GM21447 (cell line): ENCODE results near the gene L1CAM.

Source experiments
- ATAC-seq: cut with Tn5 transposase; IDR thresholded peaks from one replicate; pipeline ENCODE4 v1.9.1; 2021; ENCODE audit not compliant: unreplicated experiment

L1CAM gene

DNA sequence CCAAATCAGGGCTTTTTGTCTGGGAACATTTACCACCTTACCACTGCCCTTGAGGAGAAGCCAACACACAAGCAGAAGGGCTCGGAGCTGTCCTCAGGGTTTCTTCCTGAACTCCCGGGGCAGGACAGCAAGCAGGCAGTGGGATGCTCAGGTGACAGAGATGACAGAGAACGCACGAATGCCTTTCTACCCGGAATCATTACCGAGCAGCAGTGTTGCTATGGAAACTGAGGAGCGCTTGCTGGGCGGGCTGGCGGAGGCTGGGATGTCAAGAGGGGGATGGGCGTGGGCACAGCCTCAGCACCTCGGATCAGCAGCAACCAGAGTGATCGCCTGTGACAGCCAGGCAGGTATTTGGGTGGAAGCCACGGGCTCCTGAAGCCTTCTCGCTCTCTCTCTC is 73.8 kb downstream of the L1CAM start:
- no peak for ATAC-seq
